ENCODE data around the gene PAPLN. TPM values are rescaled to one million over a fixed set of nuclear protein-coding genes. Genes with fewer than 3 reads are reported as not detected.

PAPLN gene
- total RNA-seq, 1 experiment from 2014 or later = 9.6 TPM

GRCh38 chr14:73217411-73217810 lies 19.9 kb upstream of the PAPLN start:
- POLR2A ChIA-PET = no interaction called here
- CTCF ChIA-PET = interaction anchor here (0.6 to 1.1 kb wide), 2 partner anchors 12 to 78 kb away, joined by 3 to 4 read pairs; no protein-coding TSS in a partner anchor
- ATAC-seq = no peak

More at GRCh38 chr14:73217411-73217810, 19.9 kb upstream of the PAPLN start:
- no peak for TF ChIP-seq POLR2AphosphoS5 (IDR thresholded peaks at IDR 0.05; ENCODE audit: low read depth, low read length)
- no peak for TF ChIP-seq EZH2phosphoT487 (IDR thresholded peaks at IDR 0.05; ENCODE audit: borderline replicate concordance)
- TF ChIP-seq CBX3 (IDR thresholded peaks at IDR 0.05; ENCODE audit: low read depth) = no peak
- TF ChIP-seq, protein P1, sequence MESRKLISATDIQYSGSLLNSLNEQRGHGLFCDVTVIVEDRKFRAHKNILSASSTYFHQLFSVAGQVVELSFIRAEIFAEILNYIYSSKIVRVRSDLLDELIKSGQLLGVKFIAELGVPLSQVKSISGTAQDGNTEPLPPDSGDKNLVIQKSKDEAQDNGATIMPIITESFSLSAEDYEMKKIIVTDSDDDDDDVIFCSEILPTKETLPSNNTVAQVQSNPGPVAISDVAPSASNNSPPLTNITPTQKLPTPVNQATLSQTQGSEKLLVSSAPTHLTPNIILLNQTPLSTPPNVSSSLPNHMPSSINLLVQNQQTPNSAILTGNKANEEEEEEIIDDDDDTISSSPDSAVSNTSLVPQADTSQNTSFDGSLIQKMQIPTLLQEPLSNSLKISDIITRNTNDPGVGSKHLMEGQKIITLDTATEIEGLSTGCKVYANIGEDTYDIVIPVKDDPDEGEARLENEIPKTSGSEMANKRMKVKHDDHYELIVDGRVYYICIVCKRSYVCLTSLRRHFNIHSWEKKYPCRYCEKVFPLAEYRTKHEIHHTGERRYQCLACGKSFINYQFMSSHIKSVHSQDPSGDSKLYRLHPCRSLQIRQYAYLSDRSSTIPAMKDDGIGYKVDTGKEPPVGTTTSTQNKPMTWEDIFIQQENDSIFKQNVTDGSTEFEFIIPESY (IDR thresholded peaks at IDR 0.05; ENCODE audit: extremely low read depth, insufficient replicate concordance, low read length) = no peak
- no peak for TF ChIP-seq EGR1 (IDR thresholded peaks at IDR 0.05; ENCODE audit: low read depth)
- TF ChIP-seq JUND (IDR thresholded peaks at IDR 0.05) = no peak
- no peak for TF ChIP-seq SP1 (IDR thresholded peaks at IDR 0.05; ENCODE audit: low read depth)
- TF ChIP-seq EZH2 (IDR thresholded peaks at IDR 0.05) = no peak
- TF ChIP-seq CEBPB (IDR thresholded peaks at IDR 0.05; ENCODE audit: low read depth) = no peak
- TF ChIP-seq, protein P2, sequence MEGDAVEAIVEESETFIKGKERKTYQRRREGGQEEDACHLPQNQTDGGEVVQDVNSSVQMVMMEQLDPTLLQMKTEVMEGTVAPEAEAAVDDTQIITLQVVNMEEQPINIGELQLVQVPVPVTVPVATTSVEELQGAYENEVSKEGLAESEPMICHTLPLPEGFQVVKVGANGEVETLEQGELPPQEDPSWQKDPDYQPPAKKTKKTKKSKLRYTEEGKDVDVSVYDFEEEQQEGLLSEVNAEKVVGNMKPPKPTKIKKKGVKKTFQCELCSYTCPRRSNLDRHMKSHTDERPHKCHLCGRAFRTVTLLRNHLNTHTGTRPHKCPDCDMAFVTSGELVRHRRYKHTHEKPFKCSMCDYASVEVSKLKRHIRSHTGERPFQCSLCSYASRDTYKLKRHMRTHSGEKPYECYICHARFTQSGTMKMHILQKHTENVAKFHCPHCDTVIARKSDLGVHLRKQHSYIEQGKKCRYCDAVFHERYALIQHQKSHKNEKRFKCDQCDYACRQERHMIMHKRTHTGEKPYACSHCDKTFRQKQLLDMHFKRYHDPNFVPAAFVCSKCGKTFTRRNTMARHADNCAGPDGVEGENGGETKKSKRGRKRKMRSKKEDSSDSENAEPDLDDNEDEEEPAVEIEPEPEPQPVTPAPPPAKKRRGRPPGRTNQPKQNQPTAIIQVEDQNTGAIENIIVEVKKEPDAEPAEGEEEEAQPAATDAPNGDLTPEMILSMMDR (IDR thresholded peaks at IDR 0.05 in 2 of 3, conservative IDR thresholded peaks at IDR 0.05 in 1 of 3; ENCODE audit: borderline replicate concordance in 1 of 3, insufficient read depth in 1 of 3, low read depth in 2 of 3, low read length in 2 of 3) = no peak
- Histone ChIP-seq H3K36me3 (ENCODE audit: control insufficient read depth in 1 of 2, insufficient read depth in 2 of 2, low read length in 2 of 2) (peaks cover 8 to 20% of the 10 kb centered on the region in 2 experiments), H3K79me2 (ENCODE audit: insufficient read depth, low read length) (no peaks in the 10 kb centered on the region), H3K9ac (ENCODE audit: low read length) (no peak overlapping the region), H3K4me2 (ENCODE audit: low read length) (no peak overlapping the region), H3K27me3 (ENCODE audit: insufficient read depth, low read length) (no peaks in the 10 kb centered on the region), H3K27ac (ENCODE audit: low read depth, low read length) (no peak overlapping the region), H3K4me1 (ENCODE audit: control insufficient read depth in 1 of 2, insufficient read depth in 2 of 2, low read length in 2 of 2) (no peaks in the 10 kb centered on the region), H3K4me3 (replicated peaks in 1 of 2; ENCODE audit: low read depth in 1 of 2, low read length in 2 of 2) (no peak overlapping the region), H3K9me3 (ENCODE audit: control insufficient read depth in 1 of 2, insufficient read depth in 1 of 2, low read depth in 1 of 2, low read length in 2 of 2) (no peaks in the 10 kb centered on the region), H4K20me1 (ENCODE audit: insufficient read depth) (no peaks in the 10 kb centered on the region), H2AFZ (ENCODE audit: low read depth, low read length, poor library complexity, severe bottlenecking) (no peak overlapping the region), H3K9me2 (ENCODE audit: insufficient read depth) (no peaks in the 10 kb centered on the region)
- intact Hi-C loops (cut with micrococcal nuclease) = no loop called here
- no TSS peak for BruUV-seq (replicated peaks)
- RAD21 ChIA-PET (ENCODE audit: low non-redundant PET in 1 of 2, low total read pairs in 2 of 2, uncharacterized antibody in 2 of 2, unreplicated experiment in 2 of 2) = no interaction called here
- no peak for DNase-seq (ENCODE audit: low read depth, low spot score)
